PC-9 (cell line): ENCODE measurements around the gene LRRC8D.

Experiments
- EZH2 ChIP-seq: fragments of 200-600 bp; sonication (generic); IDR thresholded peaks from 2 replicates; pipeline ENCODE4 v1.8.0; 2017; ENCODE audit warnings: antibody characterized with exemption, low read depth
- TF ChIP-seq, protein P1 (sequence below): fragments of 200-600 bp; sonication (generic); conservative IDR thresholded peaks from 2 replicates; pipeline ENCODE4 v1.6.1; 2017; ENCODE audit warnings: mixed run types, antibody characterized with exemption, mild to moderate bottlenecking, moderate library complexity

DNA sequence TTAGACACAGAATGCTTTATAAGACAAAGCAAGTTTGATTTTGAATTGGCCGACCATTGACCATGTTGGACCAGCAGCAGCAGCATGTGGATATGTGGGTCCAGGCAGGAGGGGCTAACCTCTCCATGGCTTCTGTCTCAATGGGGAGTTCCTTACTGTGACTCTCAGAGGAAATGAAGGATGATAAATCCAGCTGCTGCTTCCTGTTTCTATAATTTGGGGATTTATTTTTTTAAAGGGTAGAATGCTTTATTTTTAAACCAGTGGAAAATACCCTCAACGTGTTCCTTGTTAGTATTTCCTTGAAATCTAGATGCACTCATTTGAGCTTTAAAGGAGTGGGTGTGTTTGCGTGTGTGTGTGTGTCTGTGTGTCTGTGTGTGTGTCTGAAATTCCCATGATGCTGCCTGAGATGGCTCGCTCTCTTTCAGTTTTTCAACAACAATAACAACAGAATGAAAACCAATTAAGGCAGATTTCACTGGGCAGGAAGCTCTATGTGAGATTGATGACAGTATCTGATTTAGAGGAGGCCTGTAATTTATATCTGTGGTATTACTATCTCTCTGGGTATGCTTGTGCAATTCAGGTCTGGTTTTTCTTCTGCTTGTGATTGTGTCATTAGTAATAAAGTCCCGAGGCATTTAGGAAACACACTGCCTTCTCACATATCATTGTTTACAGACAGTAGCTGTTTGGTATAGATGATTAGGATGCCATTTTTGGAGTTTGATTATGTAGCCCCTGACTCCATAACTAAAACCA, 88.0 kb downstream of the LRRC8D start:
- TF ChIP-seq, protein P1, sequence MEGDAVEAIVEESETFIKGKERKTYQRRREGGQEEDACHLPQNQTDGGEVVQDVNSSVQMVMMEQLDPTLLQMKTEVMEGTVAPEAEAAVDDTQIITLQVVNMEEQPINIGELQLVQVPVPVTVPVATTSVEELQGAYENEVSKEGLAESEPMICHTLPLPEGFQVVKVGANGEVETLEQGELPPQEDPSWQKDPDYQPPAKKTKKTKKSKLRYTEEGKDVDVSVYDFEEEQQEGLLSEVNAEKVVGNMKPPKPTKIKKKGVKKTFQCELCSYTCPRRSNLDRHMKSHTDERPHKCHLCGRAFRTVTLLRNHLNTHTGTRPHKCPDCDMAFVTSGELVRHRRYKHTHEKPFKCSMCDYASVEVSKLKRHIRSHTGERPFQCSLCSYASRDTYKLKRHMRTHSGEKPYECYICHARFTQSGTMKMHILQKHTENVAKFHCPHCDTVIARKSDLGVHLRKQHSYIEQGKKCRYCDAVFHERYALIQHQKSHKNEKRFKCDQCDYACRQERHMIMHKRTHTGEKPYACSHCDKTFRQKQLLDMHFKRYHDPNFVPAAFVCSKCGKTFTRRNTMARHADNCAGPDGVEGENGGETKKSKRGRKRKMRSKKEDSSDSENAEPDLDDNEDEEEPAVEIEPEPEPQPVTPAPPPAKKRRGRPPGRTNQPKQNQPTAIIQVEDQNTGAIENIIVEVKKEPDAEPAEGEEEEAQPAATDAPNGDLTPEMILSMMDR: no peak
- no peak for TF ChIP-seq EZH2
